ENCODE results near the gene CCDC68. TPM values are rescaled to one million over a fixed set of nuclear protein-coding genes. Genes with fewer than 3 reads are reported as not detected.
"Not testable (repeated sequence)": the region's sequence is repeated elsewhere in the genome, so short reads cannot be mapped to it uniquely, and the experiment has no call there.

Gene CCDC68
- total RNA-seq, 4 donors from 2014 or later = 2.3 to 4.1 (median 2.6) TPM

GRCh38 chr18:54975598-54975997 lies 16.3 kb upstream of the CCDC68 start:
- 88% methylated on average over 2 of the region's 2 CpGs for WGBS
- Histone ChIP-seq H3K27ac (replicated peaks in 1 of 4) (no peak overlapping the region), H3K4me1 (no peaks in the 10 kb centered on the region), H3K4me3 (no peak overlapping the region), H3K9me3 (peaks cover 0 to 8% (median 3%) of the 10 kb centered on the region in 4 donors), H3K27me3 (no peaks in the 10 kb centered on the region), H3K36me3 (no peaks in the 10 kb centered on the region)
- no peak for TF ChIP-seq POLR2A (IDR thresholded peaks at IDR 0.05; ENCODE audit: low read depth)
- no peak for TF ChIP-seq POLR2AphosphoS5 (IDR thresholded peaks at IDR 0.05)
- TF ChIP-seq EP300 (IDR thresholded peaks at IDR 0.05) = no peak
- no peak for TF ChIP-seq CTCF (IDR thresholded peaks at IDR 0.05)
- no peak for DNase-seq (ENCODE audit: extremely low spot score)
- intact Hi-C loops (cut with DNase I) = no loop called here

GRCh38 chr18:54973046-54973445 lies 13.8 kb upstream of the CCDC68 start:
- Histone ChIP-seq H3K4me1 (no peaks in the 10 kb centered on the region), H3K4me3 (no peak overlapping the region), H3K36me3 (no peaks in the 10 kb centered on the region), H3K9me3 (peaks cover 0 to 3% (median 2%) of the 10 kb centered on the region in 4 donors), H3K27ac (replicated peaks in 1 of 4) (no peak overlapping the region), H3K27me3 (no peaks in the 10 kb centered on the region)
- DNase-seq (ENCODE audit: extremely low spot score) = no peak
- TF ChIP-seq EP300 (IDR thresholded peaks at IDR 0.05) = no peak
- 87% methylated on average over 7 of the region's 7 CpGs for WGBS
- intact Hi-C loops (cut with DNase I) = no loop called here

- H3K4me1 ChIP-seq = no peaks in the 10 kb centered on the region
- H3K36me3 ChIP-seq = no peaks in the 10 kb centered on the region
- H3K4me3 ChIP-seq = no peak overlapping the region
- DNase-seq (ENCODE audit: extremely low spot score) = no peak
- no peaks in the 10 kb centered on the region for H3K27me3 ChIP-seq
- intact Hi-C loops (cut with DNase I) = no loop called here
- WGBS = 87% methylated on average over 5 of the region's 5 CpGs
- H3K9me3 ChIP-seq = no peaks in the 10 kb centered on the region
- TF ChIP-seq POLR2AphosphoS5 (IDR thresholded peaks at IDR 0.05) (no peak), CTCF (IDR thresholded peaks at IDR 0.05) (no peak), POLR2A (IDR thresholded peaks at IDR 0.05; ENCODE audit: low read depth) (no peak), EP300 (IDR thresholded peaks at IDR 0.05) (no peak)
- H3K27ac ChIP-seq (replicated peaks in 1 of 4) = no peak overlapping the region
Observed at GRCh38 chr18:54968807-54969206, 9.5 kb upstream of the CCDC68 start.

GRCh38 chr18:54968237-54968636 lies 9.0 kb upstream of the CCDC68 start:
- H3K27ac ChIP-seq (replicated peaks in 1 of 4); H3K36me3 ChIP-seq; intact Hi-C loops (cut with DNase I); DNase-seq (ENCODE audit: extremely low spot score); H3K4me1 ChIP-seq; H3K4me3 ChIP-seq; H3K27me3 ChIP-seq; H3K9me3 ChIP-seq: not testable (repeated sequence)
- WGBS = 94% methylated on average over 9 of the region's 9 CpGs

GRCh38 chr18:54967786-54968185 lies 8.5 kb upstream of the CCDC68 start:
- intact Hi-C loops (cut with DNase I) = no loop called here
- no peak overlapping the region for H3K27ac ChIP-seq (replicated peaks in 1 of 4)
- no peak overlapping the region for H3K4me3 ChIP-seq
- no peaks in the 10 kb centered on the region for H3K36me3 ChIP-seq
- no peaks in the 10 kb centered on the region for H3K4me1 ChIP-seq
- WGBS = 85% methylated on average over 4 of the region's 4 CpGs
- TF ChIP-seq EP300 (IDR thresholded peaks at IDR 0.05) (no peak), POLR2AphosphoS5 (IDR thresholded peaks at IDR 0.05) (no peak), POLR2A (IDR thresholded peaks at IDR 0.05; ENCODE audit: low read depth) (no peak), CTCF (IDR thresholded peaks at IDR 0.05) (no peak)
- H3K27me3 ChIP-seq = no peaks in the 10 kb centered on the region
- no peak for DNase-seq (ENCODE audit: extremely low spot score)
- no peaks in the 10 kb centered on the region for H3K9me3 ChIP-seq

- no peak overlapping the region for H3K27ac ChIP-seq (replicated peaks in 1 of 4)
- no peak overlapping the region for H3K4me3 ChIP-seq
- H3K9me3 ChIP-seq = no peaks in the 10 kb centered on the region
- TF ChIP-seq POLR2A (IDR thresholded peaks at IDR 0.05; ENCODE audit: low read depth) (no peak), CTCF (IDR thresholded peaks at IDR 0.05) (no peak), POLR2AphosphoS5 (IDR thresholded peaks at IDR 0.05) (no peak), EP300 (IDR thresholded peaks at IDR 0.05) (no peak)
- H3K4me1 ChIP-seq = no peaks in the 10 kb centered on the region
- no peaks in the 10 kb centered on the region for H3K36me3 ChIP-seq
- H3K27me3 ChIP-seq = peaks cover 0 to 19% (median 3%) of the 10 kb centered on the region in 4 donors
- DNase-seq (ENCODE audit: extremely low spot score) = peak; percentile 42
- intact Hi-C loops (cut with DNase I) = no loop called here
Observed at GRCh38 chr18:54964741-54965140, 5.5 kb upstream of the CCDC68 start.
